Tibial nerve (tissue), 3 donors: ENCODE data around the gene CCN5.

Experiments used
- POLR2A ChIP-seq, 2 donors: fragments of 450-650 bp; IDR thresholded peaks; one replicate each; pipeline ENCODE4 v1.6.1; 2017; ENCODE audit warnings: antibody characterized with exemption in 2 of 2, mild to moderate bottlenecking in 2 of 2, moderate library complexity in 2 of 2
- TF ChIP-seq, protein P1 (sequence below), 5 experiments: fragments of 200-600 bp in 3 of 5; fragments of 450-650 bp in 2 of 5; sonication (generic) in 3 of 5; IDR thresholded peaks; one replicate each; pipeline ENCODE4 v1.5.1; 2016 to 2019; ENCODE audit warnings: antibody characterized with exemption in 5 of 5, mild to moderate bottlenecking in 3 of 5, moderate library complexity in 2 of 5

DNA sequence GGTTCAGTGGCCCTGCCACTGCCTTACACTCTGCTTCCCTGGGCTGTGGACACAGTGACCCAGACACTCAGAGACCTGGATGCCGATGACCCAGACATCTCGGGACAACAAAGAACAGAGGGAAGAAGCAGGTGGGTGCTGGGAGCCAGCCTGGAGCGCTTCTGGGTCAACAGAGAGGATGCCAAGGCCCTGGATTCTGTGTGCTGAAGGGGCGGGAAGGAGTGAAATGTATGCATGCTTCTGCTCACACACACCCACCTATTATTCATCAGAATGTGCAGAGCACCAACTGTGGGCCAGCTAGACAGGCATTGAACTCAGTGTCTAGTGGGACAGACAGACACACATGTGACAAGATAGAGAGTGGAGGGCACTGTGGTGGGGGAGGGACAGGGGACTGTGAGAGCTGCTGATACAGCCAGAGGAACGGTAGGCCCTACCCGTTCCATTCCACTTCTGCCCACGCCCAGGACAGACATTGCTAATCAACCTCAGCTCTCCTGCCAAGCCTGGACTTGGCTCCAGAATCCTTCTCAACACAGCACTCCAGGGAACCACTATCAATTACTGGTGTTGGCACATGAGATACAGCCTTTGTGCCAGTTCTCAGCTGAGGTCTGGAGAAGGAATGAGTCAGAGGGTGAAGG is 50.7 kb downstream of the CCN5 start:
- TF ChIP-seq, protein P1, sequence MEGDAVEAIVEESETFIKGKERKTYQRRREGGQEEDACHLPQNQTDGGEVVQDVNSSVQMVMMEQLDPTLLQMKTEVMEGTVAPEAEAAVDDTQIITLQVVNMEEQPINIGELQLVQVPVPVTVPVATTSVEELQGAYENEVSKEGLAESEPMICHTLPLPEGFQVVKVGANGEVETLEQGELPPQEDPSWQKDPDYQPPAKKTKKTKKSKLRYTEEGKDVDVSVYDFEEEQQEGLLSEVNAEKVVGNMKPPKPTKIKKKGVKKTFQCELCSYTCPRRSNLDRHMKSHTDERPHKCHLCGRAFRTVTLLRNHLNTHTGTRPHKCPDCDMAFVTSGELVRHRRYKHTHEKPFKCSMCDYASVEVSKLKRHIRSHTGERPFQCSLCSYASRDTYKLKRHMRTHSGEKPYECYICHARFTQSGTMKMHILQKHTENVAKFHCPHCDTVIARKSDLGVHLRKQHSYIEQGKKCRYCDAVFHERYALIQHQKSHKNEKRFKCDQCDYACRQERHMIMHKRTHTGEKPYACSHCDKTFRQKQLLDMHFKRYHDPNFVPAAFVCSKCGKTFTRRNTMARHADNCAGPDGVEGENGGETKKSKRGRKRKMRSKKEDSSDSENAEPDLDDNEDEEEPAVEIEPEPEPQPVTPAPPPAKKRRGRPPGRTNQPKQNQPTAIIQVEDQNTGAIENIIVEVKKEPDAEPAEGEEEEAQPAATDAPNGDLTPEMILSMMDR (IDR thresholded peaks at IDR 0.05): no peak
- TF ChIP-seq POLR2A (IDR thresholded peaks at IDR 0.05): no peak
